Measurements from ENCODE around the gene CALD1.

Gene CALD1

GRCh38 chr7:134947329-134947728, 167.9 kb downstream of the CALD1 start:
- Histone ChIP-seq H3F3A (ENCODE audit: insufficient read depth) (no peaks in the 10 kb centered on the region), H2AFZ (ENCODE audit: low read depth, low read length, severe bottlenecking) (no peak overlapping the region), H3K79me2 (ENCODE audit: insufficient read depth, low read length) (no peaks in the 10 kb centered on the region), H4K20me1 (ENCODE audit: low read depth, low read length) (no peaks in the 10 kb centered on the region), H3K9ac (ENCODE audit: low read length) (no peak overlapping the region), H3K4me3 (ENCODE audit: insufficient read depth, low read length, poor library complexity, severe bottlenecking) (no peak overlapping the region), H3K9me3 (ENCODE audit: insufficient read depth, low read length) (no peaks in the 10 kb centered on the region), H3K4me2 (ENCODE audit: low read depth, low read length, poor library complexity, severe bottlenecking) (no peak overlapping the region), H3K27me3 (ENCODE audit: low read length) (no peaks in the 10 kb centered on the region), H3K9me2 (replicated peaks; ENCODE audit: insufficient read depth, low read length) (no peaks in the 10 kb centered on the region), H3K27ac (ENCODE audit: low read depth, low read length) (no peak overlapping the region), H3K36me3 (ENCODE audit: low read length) (no peaks in the 10 kb centered on the region)
- no peak for TF ChIP-seq CTCF (IDR thresholded peaks at IDR 0.05; ENCODE audit: insufficient read depth, low read length, poor library complexity, severe bottlenecking)
- TF ChIP-seq EZH2phosphoT487 (conservative IDR thresholded peaks at IDR 0.05; ENCODE audit: low read length), result no peak

GRCh38 chr7:134947831-134948230, 168.4 kb downstream of the CALD1 start:
- H4K20me1 ChIP-seq (ENCODE audit: low read depth, low read length), result no peaks in the 10 kb centered on the region
- no peaks in the 10 kb centered on the region for H3F3A ChIP-seq (ENCODE audit: insufficient read depth)
- H3K9me2 ChIP-seq (replicated peaks; ENCODE audit: insufficient read depth, low read length), result no peaks in the 10 kb centered on the region
- H3K79me2 ChIP-seq (ENCODE audit: insufficient read depth, low read length), result no peaks in the 10 kb centered on the region
- no peak overlapping the region for H3K4me3 ChIP-seq (ENCODE audit: insufficient read depth, low read length, poor library complexity, severe bottlenecking)
- no peak overlapping the region for H3K4me2 ChIP-seq (ENCODE audit: low read depth, low read length, poor library complexity, severe bottlenecking)
- no peak overlapping the region for H2AFZ ChIP-seq (ENCODE audit: low read depth, low read length, severe bottlenecking)
- H3K27me3 ChIP-seq (ENCODE audit: low read length), result no peaks in the 10 kb centered on the region
- H3K36me3 ChIP-seq (ENCODE audit: low read length), result no peaks in the 10 kb centered on the region
- H3K27ac ChIP-seq (ENCODE audit: low read depth, low read length), result no peak overlapping the region
- TF ChIP-seq CTCF (IDR thresholded peaks at IDR 0.05; ENCODE audit: insufficient read depth, low read length, poor library complexity, severe bottlenecking), result no peak
- TF ChIP-seq EZH2phosphoT487 (conservative IDR thresholded peaks at IDR 0.05; ENCODE audit: low read length), result no peak
- no peak overlapping the region for H3K9ac ChIP-seq (ENCODE audit: low read length)
- H3K9me3 ChIP-seq (ENCODE audit: insufficient read depth, low read length), result no peaks in the 10 kb centered on the region

- H3K4me3 ChIP-seq (ENCODE audit: insufficient read depth, low read length, poor library complexity, severe bottlenecking), result no peak overlapping the region
- no peak for TF ChIP-seq CTCF (IDR thresholded peaks at IDR 0.05; ENCODE audit: insufficient read depth, low read length, poor library complexity, severe bottlenecking)
- TF ChIP-seq EZH2phosphoT487 (conservative IDR thresholded peaks at IDR 0.05; ENCODE audit: low read length), result no peak
- no peaks in the 10 kb centered on the region for H3K27me3 ChIP-seq (ENCODE audit: low read length)
- H3K9me2 ChIP-seq (replicated peaks; ENCODE audit: insufficient read depth, low read length), result no peaks in the 10 kb centered on the region
- H3K27ac ChIP-seq (ENCODE audit: low read depth, low read length), result no peak overlapping the region
- no peaks in the 10 kb centered on the region for H4K20me1 ChIP-seq (ENCODE audit: low read depth, low read length)
- no peak overlapping the region for H2AFZ ChIP-seq (ENCODE audit: low read depth, low read length, severe bottlenecking)
- no peaks in the 10 kb centered on the region for H3K79me2 ChIP-seq (ENCODE audit: insufficient read depth, low read length)
- no peaks in the 10 kb centered on the region for H3K9me3 ChIP-seq (ENCODE audit: insufficient read depth, low read length)
- H3K36me3 ChIP-seq (ENCODE audit: low read length), result no peaks in the 10 kb centered on the region
- H3K4me2 ChIP-seq (ENCODE audit: low read depth, low read length, poor library complexity, severe bottlenecking), result no peak overlapping the region
- H3K9ac ChIP-seq (ENCODE audit: low read length), result no peak overlapping the region
- no peaks in the 10 kb centered on the region for H3F3A ChIP-seq (ENCODE audit: insufficient read depth)
Observed at GRCh38 chr7:134948246-134948645, 168.8 kb downstream of the CALD1 start.

Data from SU-DHL-6 (cell line).